Measurements from ENCODE around the gene FGG. TPM values are rescaled to one million over a fixed set of nuclear protein-coding genes. Genes with fewer than 3 reads are reported as not detected.
A peak's percentile ranks its signal among the peaks of the same experiment; 100 is the strongest.

The FGG gene
- polyA plus RNA-seq, 3 donors: not detected

DNA sequence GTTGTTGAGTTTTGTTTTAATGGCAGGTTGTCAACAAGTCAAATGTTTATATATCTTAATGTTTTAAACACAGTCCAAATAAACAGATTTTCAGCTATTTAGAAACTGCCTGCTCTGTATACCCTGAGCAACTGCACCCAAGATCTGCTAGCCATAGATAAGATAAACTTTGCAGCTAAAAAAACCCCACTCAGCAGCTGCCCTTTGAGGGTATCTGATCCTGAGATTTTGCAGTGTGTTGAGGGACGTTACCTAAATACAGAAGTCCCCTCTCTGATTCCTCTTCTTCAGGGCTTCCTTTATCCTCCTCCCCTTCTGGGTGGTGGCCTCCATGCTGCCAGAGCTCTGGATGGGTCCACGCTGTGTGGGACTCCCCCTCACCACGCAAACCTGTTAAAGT, 11.0 kb upstream of the FGG start:
- intact Hi-C loops (cut with micrococcal nuclease): no loop called here

DNA sequence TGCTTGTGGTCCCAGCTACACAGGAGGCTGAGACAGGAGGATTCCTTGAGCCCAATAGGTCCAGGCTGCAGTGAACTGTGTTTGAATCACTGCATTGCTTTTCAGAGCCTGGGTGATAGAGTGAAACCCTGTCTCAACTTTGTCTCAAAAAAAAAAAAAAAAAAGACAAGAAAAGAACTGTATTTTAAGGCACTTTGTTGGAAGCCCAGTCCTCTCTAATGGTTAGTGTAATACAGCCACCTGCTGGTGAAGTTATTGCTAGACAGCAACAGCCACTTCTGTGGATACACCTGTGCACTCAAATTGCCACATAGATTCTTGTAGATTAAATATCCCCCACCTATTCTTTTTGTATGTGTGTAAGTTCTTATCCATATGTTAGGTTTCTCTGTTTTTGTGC, 10.1 kb upstream of the FGG start:
- H4K20me1 ChIP-seq (ENCODE audit: insufficient read depth, low read length): no peaks in the 10 kb centered on the region
- no peak overlapping the region for H2AFZ ChIP-seq (ENCODE audit: insufficient read depth, low read depth, low read length, poor library complexity, severe bottlenecking)
- H3K36me3 ChIP-seq (replicated peaks in 1 of 2; ENCODE audit: control insufficient read depth in 1 of 2, insufficient read depth in 2 of 2, low read length in 2 of 2): no peaks in the 10 kb centered on the region
- H3K4me1 ChIP-seq (ENCODE audit: control insufficient read depth in 1 of 2, insufficient read depth in 2 of 2, low read length in 2 of 2): peaks cover 0 to 9% of the 10 kb centered on the region in 2 donors
- intact Hi-C loops (cut with micrococcal nuclease): no loop called here
- DNase-seq: peak in 2 of 3 donors; percentile 8 to 11
- TF ChIP-seq, protein P1, sequence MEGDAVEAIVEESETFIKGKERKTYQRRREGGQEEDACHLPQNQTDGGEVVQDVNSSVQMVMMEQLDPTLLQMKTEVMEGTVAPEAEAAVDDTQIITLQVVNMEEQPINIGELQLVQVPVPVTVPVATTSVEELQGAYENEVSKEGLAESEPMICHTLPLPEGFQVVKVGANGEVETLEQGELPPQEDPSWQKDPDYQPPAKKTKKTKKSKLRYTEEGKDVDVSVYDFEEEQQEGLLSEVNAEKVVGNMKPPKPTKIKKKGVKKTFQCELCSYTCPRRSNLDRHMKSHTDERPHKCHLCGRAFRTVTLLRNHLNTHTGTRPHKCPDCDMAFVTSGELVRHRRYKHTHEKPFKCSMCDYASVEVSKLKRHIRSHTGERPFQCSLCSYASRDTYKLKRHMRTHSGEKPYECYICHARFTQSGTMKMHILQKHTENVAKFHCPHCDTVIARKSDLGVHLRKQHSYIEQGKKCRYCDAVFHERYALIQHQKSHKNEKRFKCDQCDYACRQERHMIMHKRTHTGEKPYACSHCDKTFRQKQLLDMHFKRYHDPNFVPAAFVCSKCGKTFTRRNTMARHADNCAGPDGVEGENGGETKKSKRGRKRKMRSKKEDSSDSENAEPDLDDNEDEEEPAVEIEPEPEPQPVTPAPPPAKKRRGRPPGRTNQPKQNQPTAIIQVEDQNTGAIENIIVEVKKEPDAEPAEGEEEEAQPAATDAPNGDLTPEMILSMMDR (IDR thresholded peaks at IDR 0.05): peak; percentile 29
- no peak overlapping the region for H3K4me3 Mint-ChIP-seq
- H3K27ac ChIP-seq (ENCODE audit: low read depth in 1 of 2, low read length in 2 of 2): no peak overlapping the region
- H3K36me3 Mint-ChIP-seq: no peaks in the 10 kb centered on the region
- H3K9me3 ChIP-seq (replicated peaks in 1 of 2; ENCODE audit: control insufficient read depth in 1 of 2, insufficient read depth in 1 of 2, low read length in 2 of 2): no peaks in the 10 kb centered on the region
- no peaks in the 10 kb centered on the region for H3K79me2 ChIP-seq (ENCODE audit: insufficient read depth, low read length)
- no peaks in the 10 kb centered on the region for H3K4me1 Mint-ChIP-seq
- peaks cover 9 to 18% of the 10 kb centered on the region in 2 donors for H3K27me3 ChIP-seq (ENCODE audit: control insufficient read depth in 2 of 2, insufficient read depth in 2 of 2, low read length in 2 of 2)
- H3K27ac Mint-ChIP-seq: no peak overlapping the region
- H3K9me3 Mint-ChIP-seq: no peaks in the 10 kb centered on the region
- H3K4me2 ChIP-seq (replicated peaks; ENCODE audit: extremely low read depth, low read length, poor library complexity, severe bottlenecking): no peak overlapping the region
- no peak overlapping the region for H3K4me3 ChIP-seq (replicated peaks in 1 of 3; ENCODE audit: low read depth in 2 of 3, low read length in 3 of 3)
- H3K27me3 Mint-ChIP-seq (ENCODE audit: low read depth in 3 of 3): peaks cover 2 to 10% (median 6%) of the 10 kb centered on the region in 3 donors
- no peak overlapping the region for H3K9ac ChIP-seq (ENCODE audit: insufficient read depth, low read length, poor library complexity, severe bottlenecking)

More for the DNA sequence above, 11.0 kb upstream of the FGG start:
- no peaks in the 10 kb centered on the region for H4K20me1 ChIP-seq (ENCODE audit: insufficient read depth, low read length)
- H3K4me3 ChIP-seq (replicated peaks in 1 of 3; ENCODE audit: low read depth in 2 of 3, low read length in 3 of 3): no peak overlapping the region
- Mint-ChIP-seq H3K4me3 (no peak overlapping the region), H3K9me3 (no peaks in the 10 kb centered on the region), H3K27ac (no peak overlapping the region), H3K27me3 (ENCODE audit: low read depth in 3 of 3) (peaks cover 2 to 10% (median 6%) of the 10 kb centered on the region in 3 donors), H3K4me1 (no peaks in the 10 kb centered on the region), H3K36me3 (no peaks in the 10 kb centered on the region)
- TF ChIP-seq, protein P1 (IDR thresholded peaks at IDR 0.05): no peak
- H3K9ac ChIP-seq (ENCODE audit: insufficient read depth, low read length, poor library complexity, severe bottlenecking): no peak overlapping the region
- DNase-seq: no peak
- 95% methylated on average over 2 of the region's 3 CpGs for WGBS (ENCODE audit: insufficient coverage)
- no peak overlapping the region for H3K27ac ChIP-seq (ENCODE audit: low read depth in 1 of 2, low read length in 2 of 2)
- peaks cover 0 to 9% of the 10 kb centered on the region in 2 donors for H3K4me1 ChIP-seq (ENCODE audit: control insufficient read depth in 1 of 2, insufficient read depth in 2 of 2, low read length in 2 of 2)
- H2AFZ ChIP-seq (ENCODE audit: insufficient read depth, low read depth, low read length, poor library complexity, severe bottlenecking): no peak overlapping the region
- H3K9me3 ChIP-seq (replicated peaks in 1 of 2; ENCODE audit: control insufficient read depth in 1 of 2, insufficient read depth in 1 of 2, low read length in 2 of 2): no peaks in the 10 kb centered on the region
- peaks cover 16 to 26% of the 10 kb centered on the region in 2 donors for H3K27me3 ChIP-seq (ENCODE audit: control insufficient read depth in 2 of 2, insufficient read depth in 2 of 2, low read length in 2 of 2)
- no peaks in the 10 kb centered on the region for H3K79me2 ChIP-seq (ENCODE audit: insufficient read depth, low read length)
- no peak overlapping the region for H3K4me2 ChIP-seq (replicated peaks; ENCODE audit: extremely low read depth, low read length, poor library complexity, severe bottlenecking)
- H3K36me3 ChIP-seq (replicated peaks in 1 of 2; ENCODE audit: control insufficient read depth in 1 of 2, insufficient read depth in 2 of 2, low read length in 2 of 2): no peaks in the 10 kb centered on the region
